HUDEP-2 (cell line): ENCODE data around the gene GLYAT.
"Not testable (repeated sequence)": the region's sequence is repeated elsewhere in the genome, so short reads cannot be mapped to it uniquely, and the experiment has no call there.

Source experiments
- DNase-seq, 76 experiments: peaks; one replicate each; lab custom pipeline; 2025; ENCODE audit not compliant: unreplicated experiment in 76 of 76; lab: John Stamatoyannopoulos, UW

GLYAT gene

GRCh38 chr11:58744988-58745704 lies 13.4 kb upstream of the GLYAT start:
- peak in 1 of 76 experiments; percentile 5 for DNase-seq

DNA sequence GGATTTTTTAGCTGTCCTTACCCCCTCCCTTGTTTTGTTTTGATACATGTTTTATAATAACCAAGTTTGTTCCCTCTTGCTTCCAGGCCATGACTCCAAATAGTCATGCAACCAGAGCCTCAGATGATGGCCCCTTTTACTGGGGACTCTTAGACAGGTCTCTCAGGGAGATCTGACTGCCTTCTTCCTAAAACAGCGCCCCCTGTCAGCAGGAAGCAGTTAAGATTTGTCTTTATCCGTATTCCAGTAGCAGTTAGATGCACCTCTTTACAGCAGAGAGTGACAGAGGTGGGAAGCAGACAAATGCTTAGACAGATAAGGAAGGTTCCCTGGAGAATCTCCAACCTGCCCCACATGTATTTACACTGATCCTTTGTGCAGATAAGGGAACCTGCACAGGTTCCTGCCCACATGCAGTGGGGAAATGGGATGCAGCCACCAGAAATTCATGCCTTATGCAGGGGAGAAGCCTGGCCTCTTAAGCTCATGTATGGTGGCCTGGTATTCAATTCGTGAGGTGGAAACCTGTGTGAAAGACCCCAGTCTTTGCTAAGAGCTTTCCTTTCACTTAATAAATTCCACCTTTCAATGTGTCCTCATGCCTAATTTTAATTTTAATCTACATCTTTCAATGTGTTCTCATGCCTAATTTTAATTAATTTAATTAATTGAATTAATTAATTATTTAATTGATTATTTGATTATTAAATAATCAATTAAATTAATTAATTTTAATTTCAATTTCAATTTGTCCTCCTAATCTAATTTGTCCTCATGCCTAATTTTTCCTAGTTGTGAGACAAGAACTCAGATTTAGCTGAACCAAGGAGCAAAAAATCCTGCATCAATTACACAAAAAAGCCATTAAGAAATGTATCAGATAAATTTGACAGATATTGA lies 11.5 kb upstream of the GLYAT start:
- DNase-seq = no peak

GRCh38 chr11:58742140-58742539 lies 10.4 kb upstream of the GLYAT start:
- no peak for DNase-seq

GRCh38 chr11:58741127-58741526 lies 9.4 kb upstream of the GLYAT start:
- DNase-seq = no peak

- DNase-seq = no peak
These were observed 8.7 kb upstream of the GLYAT start for GRCh38 chr11:58740447-58740846.

GRCh38 chr11:58739725-58740430 lies 8.1 kb upstream of the GLYAT start:
- peak in 3 of 76 experiments; percentile 5 to 16 (median 6) for DNase-seq

DNA sequence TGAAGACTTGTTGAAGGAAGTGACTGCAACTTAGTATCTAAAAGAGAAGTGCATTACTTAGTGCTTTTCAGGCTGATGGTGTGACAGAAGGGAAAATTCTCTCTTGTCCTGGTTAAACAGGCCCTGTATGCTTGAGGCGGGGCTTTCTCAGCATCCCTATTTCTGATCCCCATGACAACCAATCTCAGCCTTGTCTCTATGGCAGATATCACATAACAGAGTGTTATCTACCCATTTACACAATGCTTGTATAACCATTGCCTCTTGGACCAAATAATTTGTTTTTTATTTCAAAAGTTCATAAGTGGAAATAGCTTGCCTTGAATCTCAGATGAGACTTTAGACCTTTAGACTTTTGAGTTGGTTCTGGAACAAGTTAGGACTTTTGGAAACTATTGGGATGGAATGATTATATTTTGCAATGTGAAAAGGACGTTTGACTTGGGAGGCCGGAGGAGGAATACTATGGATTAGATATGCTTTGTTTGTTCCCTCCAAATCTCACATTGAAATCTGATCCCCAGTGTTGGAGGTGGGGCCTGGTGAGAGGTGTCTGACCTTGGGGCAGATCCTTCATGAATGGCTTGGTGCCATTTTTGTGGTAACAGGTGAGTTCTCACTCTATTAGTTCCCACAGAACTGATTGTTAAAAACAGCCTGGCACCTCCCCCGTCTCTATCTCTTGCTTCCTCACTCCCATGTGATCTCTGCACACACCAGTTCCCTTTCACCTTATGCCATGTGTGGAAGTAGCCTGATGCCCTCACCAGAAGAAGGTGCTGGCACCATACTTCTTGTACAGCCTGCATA lies 3.1 kb upstream of the GLYAT start:
- no peak for DNase-seq

GRCh38 chr11:58730507-58731089 lies 1.1 kb downstream of the GLYAT start:
- DNase-seq = no peak

- DNase-seq = no peak
These were observed 4.3 kb downstream of the GLYAT start for GRCh38 chr11:58727415-58727797.

DNA sequence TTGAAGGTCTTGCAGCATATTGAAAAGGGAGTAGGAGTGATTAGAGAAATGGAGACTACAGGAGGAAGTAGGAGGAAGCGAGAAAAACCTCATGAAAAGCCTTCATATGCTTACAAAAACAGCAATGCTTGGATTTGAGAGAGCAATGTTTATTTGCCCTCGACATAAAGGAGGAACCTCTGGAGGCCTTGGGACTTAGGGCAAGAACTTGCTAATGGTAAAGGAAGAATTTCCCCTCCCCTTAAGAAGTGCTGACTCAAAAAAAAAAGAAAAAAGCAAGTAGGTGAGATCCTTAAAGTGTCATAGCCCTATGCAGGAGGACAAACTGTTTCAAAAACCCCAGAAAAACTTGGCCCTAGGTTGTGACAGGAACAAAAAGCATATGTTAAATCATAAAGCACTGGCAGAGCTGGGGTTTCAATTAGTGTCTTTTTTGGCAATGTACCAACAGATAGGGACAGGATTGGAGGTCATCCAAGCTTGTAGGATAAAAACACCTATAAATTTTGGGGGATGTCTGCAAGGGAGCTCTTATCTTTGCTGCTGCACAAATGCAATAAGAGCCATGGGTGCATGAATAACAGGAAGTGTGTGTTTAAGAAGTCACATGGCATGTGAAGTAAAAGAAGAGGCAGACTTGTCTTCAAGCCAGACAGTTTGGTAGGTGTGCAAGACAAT lies 4.9 kb downstream of the GLYAT start:
- DNase-seq = peak in 13 of 76 experiments; percentile 7 to 49 (median 16)

DNA sequence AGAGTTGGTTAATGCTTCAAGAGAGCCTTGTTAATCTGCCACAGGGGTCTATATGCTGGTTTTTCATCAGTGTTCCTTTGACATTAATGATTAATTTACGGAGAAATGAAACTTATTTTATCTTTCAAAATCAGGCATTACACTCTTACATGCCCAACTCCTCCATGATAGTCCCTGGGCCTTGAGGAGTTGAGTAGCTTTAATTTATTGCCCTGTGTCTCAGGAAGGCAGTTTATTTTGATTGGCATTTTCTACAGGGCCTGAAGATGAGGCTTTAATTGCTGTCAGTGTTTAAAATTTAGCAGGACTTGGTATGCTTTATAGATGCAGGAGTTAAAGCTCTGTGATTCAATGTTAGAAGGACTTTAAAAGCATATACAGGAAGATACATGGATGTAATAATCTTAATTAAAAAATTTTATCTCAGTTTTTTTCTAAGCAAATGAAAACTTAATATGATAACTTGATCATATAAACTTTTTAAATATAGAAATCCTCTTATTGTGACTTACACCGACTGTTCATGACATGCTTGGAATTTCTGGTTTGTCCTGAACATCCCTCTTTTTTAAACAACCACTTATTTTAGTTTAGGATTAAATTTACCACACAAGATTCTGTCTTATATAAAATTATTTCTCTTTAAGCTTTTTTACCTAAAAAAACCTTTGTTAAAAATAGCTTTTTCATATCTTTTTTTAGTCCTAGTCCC lies 12.2 kb downstream of the GLYAT start:
- DNase-seq = no peak

GRCh38 chr11:58712531-58712930 lies 19.2 kb downstream of the GLYAT start:
- DNase-seq = no peak

GRCh38 chr11:58711832-58712231 lies 19.9 kb downstream of the GLYAT start:
- DNase-seq = no peak

GRCh38 chr11:58707767-58708166 lies 24.0 kb downstream of the GLYAT start:
- no peak for DNase-seq

DNA sequence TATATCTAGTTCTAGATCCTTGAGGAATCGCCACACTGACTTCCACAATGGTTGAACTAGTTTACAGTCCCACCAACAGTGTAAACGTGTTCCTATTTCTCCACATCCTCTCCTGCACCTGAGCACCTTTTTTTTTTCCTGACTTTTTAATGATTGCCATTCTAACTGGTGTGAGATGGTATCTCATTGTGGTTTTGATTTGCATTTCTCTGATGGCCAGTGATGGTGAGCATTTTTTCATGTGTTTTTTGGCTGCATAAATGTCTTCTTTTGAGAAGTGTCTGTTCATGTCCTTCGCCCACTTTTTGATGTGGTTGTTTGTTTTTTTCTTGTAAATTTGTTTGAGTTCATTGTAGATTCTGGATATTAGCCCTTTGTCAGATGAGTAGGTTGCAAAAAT lies 34.9 kb downstream of the GLYAT start:
- DNase-seq = not testable (repeated sequence)

DNA sequence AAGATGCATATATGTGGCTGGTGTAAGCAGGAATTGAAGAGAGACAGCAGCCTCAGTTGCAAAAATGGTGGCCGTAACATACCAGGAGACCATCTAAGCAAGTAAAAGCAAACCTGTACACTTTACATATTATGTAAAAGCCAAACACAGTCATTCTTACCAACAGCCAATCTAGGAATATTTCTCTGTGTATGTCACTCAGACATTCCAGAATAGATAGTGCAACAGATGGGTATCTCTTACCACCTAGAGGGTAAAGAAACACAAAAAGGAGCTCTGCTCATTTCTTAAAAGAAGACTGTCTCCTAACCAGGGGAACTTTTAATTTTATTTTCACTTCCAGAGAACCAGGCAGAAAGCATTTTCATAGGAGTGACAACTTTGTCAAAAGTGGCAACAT lies 38.7 kb downstream of the GLYAT start:
- DNase-seq = no peak

GRCh38 chr11:58691675-58692074 lies 40.1 kb downstream of the GLYAT start:
- no peak for DNase-seq

GRCh38 chr11:58688789-58689503 lies 42.8 kb downstream of the GLYAT start:
- no peak for DNase-seq
